Right lobe of liver (tissue), 6 donors: ENCODE measurements around the gene PDE4B. TPM values are rescaled to one million over a fixed set of nuclear protein-coding genes. Genes with fewer than 3 reads are reported as not detected.
A peak's percentile ranks its signal among the peaks of the same experiment; 100 is the strongest.

Source experiments
- ATAC-seq, 4 donors: fragments of 200-7000 bp; cut with Tn5 transposase; one replicate each; pipeline ENCODE4 v1.9.1; 2020; ENCODE audit warnings: mild to moderate bottlenecking in 4 of 4, moderate library complexity in 4 of 4
- DNase-seq, 3 donors: peaks; one replicate each; pipeline ENCODE4 v3.0.0-alpha.2; 2020
- H3K27ac ChIP-seq, 3 donors: fragments of 200-600 bp; one replicate each; pipeline ENCODE4 v1.8.0; 2022
- H3K27me3 ChIP-seq, 2 donors: fragments of 200-600 bp; one replicate each; pipeline ENCODE4 v1.8.0; 2022
- H3K36me3 ChIP-seq, 4 donors: fragments of 200-600 bp; sonication (generic) in 1 of 4; one replicate each; pipeline versions ENCODE4 v1.5.1 to v1.8.0; 2017 to 2022; ENCODE audit warnings: control low read depth in 1 of 4
- H3K4me1 ChIP-seq, 4 donors: fragments of 200-600 bp; sonication (generic) in 1 of 4; one replicate each; pipeline versions ENCODE4 v1.5.1 to v1.8.0; 2017 to 2022; ENCODE audit warnings: control low read depth in 1 of 4
- H3K4me3 ChIP-seq, 3 donors: fragments of 200-600 bp; one replicate each; pipeline ENCODE4 v1.8.0; 2022
- H3K9me3 ChIP-seq, 4 donors: fragments of 200-600 bp; sonication (generic) in 1 of 4; one replicate each; pipeline versions ENCODE4 v1.5.1 to v1.8.0; 2017 to 2022; ENCODE audit warnings: control low read depth in 1 of 4
- POLR2A ChIP-seq: fragments of 450-650 bp; IDR thresholded peaks from one replicate; pipeline ENCODE4 v1.6.1; 2017; ENCODE audit warnings: antibody characterized with exemption, mild to moderate bottlenecking
- WGBS: methylation state at CpG from one replicate; pipeline ENCODE4 v1.1.6; 2018; ENCODE audit warnings: low coverage, low lambda C conversion rate; ENCODE audit not compliant: insufficient coverage; ENCODE audit errors: missing lambda C conversion rate; 5-methylcytosine and 5-hydroxymethylcytosine counted together
- intact Hi-C, 2 donors: fragments of 100-400 bp; cut with DNase I; formaldehyde crosslinking; loops; one replicate each; pipeline versions ENCODE4 v1.11.2 to v1.14.1; 2022
- total RNA-seq, 6 experiments: library from RNA; depleted of rRNA in 2 of 6; stranded (reverse); fragments of >200 nt in 2 of 6; fragmentation: NEBNext Ultra II Directional in 3 of 6; extraction: Animal tissue kit (Norgen Biotek cat#: 25700) in 3 of 6; gene quantifications; one replicate each; pipeline versions ENCODE4 v1.1.0 to v1.2.4, GENCODE V29; 2016 to 2023
- TF ChIP-seq, protein P1 (sequence below), 4 donors: fragments of 200-600 bp in 3 of 4; fragments of 450-650 bp in 1 of 4; IDR thresholded peaks; one replicate each; pipeline versions ENCODE4 v1.5.1 to v1.8.0; 2016 to 2022; ENCODE audit warnings: antibody characterized with exemption in 4 of 4, mild to moderate bottlenecking in 2 of 4
- donor health status: DM: no; HTN: yes; CAD: no.
- donor health status: DM: no; HTN: no; CAD: no.
- donor health status: DM: no; HTN: no; CAD: no.
- donor health status: DM: no; HTN: yes; CAD: no.
- donor health status: DM: no; HTN: yes; CAD: no.

Gene PDE4B
- total RNA-seq, 6 experiments from 2014 or later, result 1.4 to 6.4 (median 2.4) TPM

DNA sequence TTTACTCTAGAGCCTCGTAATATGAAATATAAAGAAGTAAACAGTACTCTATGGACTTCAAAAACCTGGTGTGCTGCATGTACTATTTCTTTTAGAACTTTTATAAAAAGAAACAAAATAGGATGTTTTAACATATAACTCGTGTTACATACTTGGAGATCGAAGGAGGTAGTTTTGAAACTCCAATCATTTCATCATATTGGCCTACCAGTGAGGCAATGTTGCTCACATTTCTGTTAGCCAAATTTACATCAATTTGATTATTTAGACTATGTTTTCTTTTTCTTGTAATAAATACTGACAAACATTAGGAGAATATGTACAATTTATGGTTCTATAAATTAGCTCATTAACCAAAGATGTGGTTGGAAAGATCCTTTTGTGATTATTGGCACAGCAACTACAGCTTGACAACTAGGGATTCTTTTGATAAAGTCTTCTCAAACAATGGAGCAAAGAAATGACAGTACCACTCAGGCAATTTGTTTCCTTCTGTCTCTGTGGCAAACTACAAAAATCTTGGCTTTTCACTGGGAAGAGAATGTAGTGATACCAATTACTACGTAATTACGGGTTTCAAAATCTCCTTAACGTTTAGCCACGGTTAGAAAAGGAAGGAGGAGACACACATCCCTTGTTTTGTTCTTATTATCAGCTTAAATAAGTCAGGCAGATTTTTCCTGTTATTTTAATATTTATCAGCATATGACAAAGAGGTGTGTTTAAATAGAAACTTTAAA lies 474.7 kb downstream of the PDE4B start:
- DNase-seq (no peak), ATAC-seq (peak in 2 of 4 donors; percentile 2 to 28)
- H3K27ac ChIP-seq, result peak overlapping the region in 1 of 3 donors; percentile 17
- H3K27me3 ChIP-seq, result no peaks in the 10 kb centered on the region
- no peak overlapping the region for H3K4me3 ChIP-seq
- H3K9me3 ChIP-seq, result no peaks in the 10 kb centered on the region
- no peaks in the 10 kb centered on the region for H3K36me3 ChIP-seq
- no peak for TF ChIP-seq POLR2A
- TF ChIP-seq, protein P1, sequence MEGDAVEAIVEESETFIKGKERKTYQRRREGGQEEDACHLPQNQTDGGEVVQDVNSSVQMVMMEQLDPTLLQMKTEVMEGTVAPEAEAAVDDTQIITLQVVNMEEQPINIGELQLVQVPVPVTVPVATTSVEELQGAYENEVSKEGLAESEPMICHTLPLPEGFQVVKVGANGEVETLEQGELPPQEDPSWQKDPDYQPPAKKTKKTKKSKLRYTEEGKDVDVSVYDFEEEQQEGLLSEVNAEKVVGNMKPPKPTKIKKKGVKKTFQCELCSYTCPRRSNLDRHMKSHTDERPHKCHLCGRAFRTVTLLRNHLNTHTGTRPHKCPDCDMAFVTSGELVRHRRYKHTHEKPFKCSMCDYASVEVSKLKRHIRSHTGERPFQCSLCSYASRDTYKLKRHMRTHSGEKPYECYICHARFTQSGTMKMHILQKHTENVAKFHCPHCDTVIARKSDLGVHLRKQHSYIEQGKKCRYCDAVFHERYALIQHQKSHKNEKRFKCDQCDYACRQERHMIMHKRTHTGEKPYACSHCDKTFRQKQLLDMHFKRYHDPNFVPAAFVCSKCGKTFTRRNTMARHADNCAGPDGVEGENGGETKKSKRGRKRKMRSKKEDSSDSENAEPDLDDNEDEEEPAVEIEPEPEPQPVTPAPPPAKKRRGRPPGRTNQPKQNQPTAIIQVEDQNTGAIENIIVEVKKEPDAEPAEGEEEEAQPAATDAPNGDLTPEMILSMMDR (IDR thresholded peaks at IDR 0.05), result no peak
- WGBS, result 61% methylated on average over 7 of the region's 7 CpGs
- peaks cover 0 to 26% (median 5%) of the 10 kb centered on the region in 4 donors for H3K4me1 ChIP-seq
- intact Hi-C loops, result no loop called here

DNA sequence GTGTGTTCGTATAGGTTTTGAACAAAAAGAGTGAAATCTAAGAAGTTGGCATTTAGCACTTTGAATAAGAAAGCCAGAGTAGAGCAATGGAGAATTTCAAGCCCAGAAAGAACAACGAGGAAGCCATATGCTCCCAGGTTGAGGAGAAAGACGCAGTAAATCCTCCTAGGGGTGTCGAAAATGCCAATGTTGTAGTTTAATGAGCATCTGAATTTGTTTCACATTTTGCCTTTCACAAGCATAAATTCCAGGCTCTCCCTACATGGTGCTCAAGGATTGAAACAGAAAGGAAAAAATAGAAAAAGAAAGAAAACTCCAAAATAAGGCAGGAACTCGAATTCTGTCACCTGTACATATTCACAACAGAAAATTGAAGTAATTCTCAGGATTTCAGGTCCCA lies 476.5 kb downstream of the PDE4B start:
- no peak overlapping the region for H3K27ac ChIP-seq
- peaks cover 0 to 26% (median 5%) of the 10 kb centered on the region in 4 donors for H3K4me1 ChIP-seq
- no peaks in the 10 kb centered on the region for H3K9me3 ChIP-seq
- DNase-seq (no peak), ATAC-seq (no peak)
- TF ChIP-seq, protein P1 (IDR thresholded peaks at IDR 0.05), result no peak
- WGBS, result 85% methylated on average over 5 of the region's 5 CpGs
- no peak overlapping the region for H3K4me3 ChIP-seq
- intact Hi-C loops, result no loop called here
- no peaks in the 10 kb centered on the region for H3K27me3 ChIP-seq
- H3K36me3 ChIP-seq, result no peaks in the 10 kb centered on the region

DNA sequence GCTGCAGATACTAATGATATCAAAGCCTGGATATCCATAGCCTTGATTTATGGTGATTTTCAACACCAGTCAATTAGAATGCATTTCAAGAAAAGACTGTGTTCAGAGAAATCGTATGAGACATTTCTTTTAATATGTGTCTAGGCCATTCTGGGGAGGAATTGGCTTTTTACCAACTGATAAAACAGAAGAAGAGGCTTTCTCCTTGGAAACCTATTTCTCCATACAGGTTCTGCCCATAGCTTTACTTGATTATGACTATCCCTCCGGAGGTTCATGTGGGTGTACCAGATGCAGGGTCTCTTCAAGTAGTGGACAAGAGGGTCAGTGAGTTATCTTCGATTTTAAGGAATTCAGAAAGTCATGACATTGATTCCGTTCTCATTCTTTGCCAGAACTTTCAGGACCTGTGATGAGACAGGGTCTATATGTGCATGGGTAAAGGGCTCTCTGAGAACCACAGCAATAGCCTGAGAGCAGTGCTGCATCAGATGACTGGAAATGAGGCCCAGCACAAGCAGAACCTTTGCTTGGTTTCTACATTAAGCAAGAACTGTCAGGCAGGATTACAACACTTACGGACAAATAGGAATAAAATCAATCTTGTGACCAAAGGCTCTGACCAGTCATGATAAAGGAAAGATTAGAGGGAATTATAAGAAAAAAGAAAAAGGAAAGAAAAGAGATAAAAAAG lies 477.6 kb downstream of the PDE4B start:
- no peaks in the 10 kb centered on the region for H3K9me3 ChIP-seq
- peaks cover 0 to 26% (median 7%) of the 10 kb centered on the region in 4 donors for H3K4me1 ChIP-seq
- no peaks in the 10 kb centered on the region for H3K36me3 ChIP-seq
- H3K4me3 ChIP-seq, result no peak overlapping the region
- peak in 2 of 3 donors; percentile 48 to 71 for DNase-seq
- TF ChIP-seq, protein P1 (IDR thresholded peaks at IDR 0.05), result no peak
- peak; percentile 65 for TF ChIP-seq POLR2A
- H3K27me3 ChIP-seq, result no peaks in the 10 kb centered on the region
- peak; percentile 71 to 81 (median 80) for ATAC-seq
- peak overlapping the region; percentile 59 to 77 (median 71) for H3K27ac ChIP-seq
- intact Hi-C loops, result no loop called here
- WGBS, result 54% methylated on average over 5 of the region's 5 CpGs

DNA sequence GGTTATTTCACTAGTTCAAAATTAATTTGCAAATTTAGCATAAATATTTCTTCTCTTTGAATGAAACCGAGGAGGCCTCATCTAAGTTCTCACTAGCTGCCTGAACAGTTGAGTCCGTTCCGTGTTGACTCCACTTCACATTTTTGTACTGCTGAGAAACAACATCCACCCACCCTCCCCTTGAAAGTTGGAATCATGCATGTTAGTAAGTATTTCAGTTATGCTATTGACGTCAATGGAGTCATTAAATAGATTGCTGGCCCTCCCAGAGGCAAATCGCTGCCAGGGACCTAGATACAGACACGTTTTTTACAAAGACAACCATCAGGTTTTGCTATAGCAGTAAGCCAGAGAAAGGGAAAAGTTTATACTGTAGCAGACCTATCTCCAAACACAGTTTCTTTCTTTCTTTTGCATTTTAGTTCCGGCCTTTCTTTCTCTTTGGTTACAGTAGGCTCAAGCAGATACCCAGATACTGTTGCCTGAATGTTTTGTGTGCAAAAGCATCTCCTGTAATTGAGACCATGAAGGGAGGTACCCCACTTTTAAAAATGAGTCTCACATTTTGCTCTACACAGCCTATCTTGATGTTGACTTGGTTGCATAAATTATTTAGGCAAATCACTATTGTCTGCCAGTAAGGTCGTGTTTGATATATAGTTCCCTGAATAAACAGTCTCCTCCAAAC lies 478.7 kb downstream of the PDE4B start:
- WGBS, result 24% methylated on average over 8 of the region's 8 CpGs
- TF ChIP-seq, protein P1 (IDR thresholded peaks at IDR 0.05), result no peak
- peak; percentile 67 for TF ChIP-seq POLR2A
- Histone ChIP-seq H3K36me3 (no peaks in the 10 kb centered on the region), H3K27me3 (no peaks in the 10 kb centered on the region), H3K4me1 (peaks cover 0 to 26% (median 7%) of the 10 kb centered on the region in 4 donors), H3K4me3 (no peak overlapping the region), H3K9me3 (no peaks in the 10 kb centered on the region), H3K27ac (peak overlapping the region; percentile 59 to 77 (median 71))
- DNase-seq, result peak; percentile 65 to 85 (median 67)
- ATAC-seq, result peak; percentile 76 to 82 (median 79)
- intact Hi-C loops, result no loop called here
